GM10266 (cell line): ENCODE data around the gene FANCF.

ENCODE experiments used
- DNase-seq: peaks from one replicate; pipeline ENCODE4 v3.0.0; 2012; ENCODE audit errors: extremely low spot score
- TF ChIP-seq, protein P1 (sequence below): IDR thresholded peaks from 2 replicates; pipeline ENCODE4 v1.5.1; 2012; ENCODE audit warnings: mild to moderate bottlenecking, low read depth; ENCODE audit not compliant: control insufficient read depth, insufficient read depth; ENCODE audit errors: missing control alignments

FANCF gene

DNA sequence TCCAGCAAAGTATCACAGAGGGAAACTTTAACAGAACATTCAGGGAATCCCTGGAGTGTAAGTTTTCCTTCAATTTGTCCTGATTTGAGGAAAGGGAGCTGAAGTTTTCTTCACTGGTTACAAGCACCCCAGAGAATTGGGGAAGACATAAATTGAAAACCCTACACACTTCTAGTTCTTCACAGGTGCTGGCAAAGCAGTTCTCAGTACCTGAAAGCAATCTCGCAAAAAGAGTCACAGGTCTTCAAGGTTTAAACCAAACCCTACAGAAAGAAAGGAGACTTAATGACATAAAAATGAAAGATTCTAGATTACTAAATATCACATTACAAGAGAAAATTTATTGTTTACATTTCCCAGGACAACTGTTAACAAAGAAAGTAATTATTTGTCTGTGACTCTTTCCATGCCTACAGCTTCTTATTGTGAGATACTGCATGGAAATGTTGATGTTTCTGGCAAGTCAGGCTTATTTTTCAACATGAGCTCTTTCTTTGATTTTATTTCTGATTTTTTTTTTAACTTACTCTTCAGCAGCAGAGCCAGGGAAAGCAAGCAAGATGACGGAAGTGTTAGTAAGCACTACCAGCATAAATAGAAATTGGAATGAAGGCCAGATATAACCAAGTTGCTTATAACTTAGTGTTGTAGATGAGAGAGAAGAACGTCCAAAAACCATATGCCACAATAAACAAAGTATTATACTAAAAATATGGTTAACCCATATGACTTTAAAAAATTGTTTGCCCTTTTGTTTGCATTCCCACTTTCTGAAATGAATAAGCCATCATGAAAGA is 44.1 kb downstream of the FANCF start:
- TF ChIP-seq, protein P1, sequence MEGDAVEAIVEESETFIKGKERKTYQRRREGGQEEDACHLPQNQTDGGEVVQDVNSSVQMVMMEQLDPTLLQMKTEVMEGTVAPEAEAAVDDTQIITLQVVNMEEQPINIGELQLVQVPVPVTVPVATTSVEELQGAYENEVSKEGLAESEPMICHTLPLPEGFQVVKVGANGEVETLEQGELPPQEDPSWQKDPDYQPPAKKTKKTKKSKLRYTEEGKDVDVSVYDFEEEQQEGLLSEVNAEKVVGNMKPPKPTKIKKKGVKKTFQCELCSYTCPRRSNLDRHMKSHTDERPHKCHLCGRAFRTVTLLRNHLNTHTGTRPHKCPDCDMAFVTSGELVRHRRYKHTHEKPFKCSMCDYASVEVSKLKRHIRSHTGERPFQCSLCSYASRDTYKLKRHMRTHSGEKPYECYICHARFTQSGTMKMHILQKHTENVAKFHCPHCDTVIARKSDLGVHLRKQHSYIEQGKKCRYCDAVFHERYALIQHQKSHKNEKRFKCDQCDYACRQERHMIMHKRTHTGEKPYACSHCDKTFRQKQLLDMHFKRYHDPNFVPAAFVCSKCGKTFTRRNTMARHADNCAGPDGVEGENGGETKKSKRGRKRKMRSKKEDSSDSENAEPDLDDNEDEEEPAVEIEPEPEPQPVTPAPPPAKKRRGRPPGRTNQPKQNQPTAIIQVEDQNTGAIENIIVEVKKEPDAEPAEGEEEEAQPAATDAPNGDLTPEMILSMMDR = no peak
- no peak for DNase-seq

DNA sequence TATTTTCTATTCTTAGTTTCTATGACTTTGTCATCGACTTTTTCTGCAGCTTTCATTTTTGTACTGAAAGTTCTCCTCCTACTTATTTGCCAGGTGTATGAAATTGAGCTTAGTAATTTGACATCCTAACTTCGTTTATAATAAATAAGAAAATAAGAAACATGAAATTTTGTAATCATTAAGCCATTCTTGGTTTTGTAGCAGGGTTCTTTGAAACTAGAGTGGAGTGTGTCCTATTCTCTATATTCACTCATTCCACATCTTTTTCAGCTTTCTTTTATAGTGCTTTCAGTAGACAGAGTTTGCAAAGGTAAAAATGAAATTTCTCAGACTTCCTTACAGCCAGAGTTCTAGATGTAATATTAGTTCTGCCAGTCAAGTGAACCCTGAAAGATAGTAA is 47.8 kb downstream of the FANCF start:
- no peak for DNase-seq
- TF ChIP-seq, protein P1 = no peak
